Stimulated activated naive B cell treated with anti-CD40 and anti-IgM and Interleukin-4, amounts not matched to agents 10 μg/mL and 1 μg/mL and 100 μg/mL, for 72 hours (primary cell): ENCODE measurements around the gene PIK3CA.
"Not testable (repeated sequence)": the region's sequence is repeated elsewhere in the genome, so short reads cannot be mapped to it uniquely, and the experiment has no call there.

Source experiments
- ATAC-seq, 2 donors: fragments of 150-1000 bp; cut with Tn5 transposase; replicated peaks; 2 replicates each; pipeline ENCODE4 v1.10.0; 2021; ENCODE audit warnings: moderate library complexity in 1 of 2
- DNase-seq: peaks from one replicate; pipeline ENCODE4 v3.0.0; 2021
- H3K27ac Mint-ChIP-seq: one replicate; pipeline ENCODE4 v1.8.0; 2022; ENCODE audit warnings: mild to moderate bottlenecking, mixed read lengths
- H3K27me3 Mint-ChIP-seq, 2 donors: one replicate each; pipeline ENCODE4 v1.8.0; 2022; ENCODE audit warnings: mixed read lengths in 2 of 2
- H3K36me3 Mint-ChIP-seq, 2 donors: one replicate each; pipeline ENCODE4 v1.8.0; 2022; ENCODE audit warnings: mixed read lengths in 2 of 2, mild to moderate bottlenecking in 1 of 2
- H3K4me1 Mint-ChIP-seq, 2 donors: one replicate each; pipeline ENCODE4 v1.8.0; 2022; ENCODE audit warnings: mixed read lengths in 2 of 2, mild to moderate bottlenecking in 1 of 2
- H3K4me3 Mint-ChIP-seq, 2 donors: one replicate each; pipeline ENCODE4 v1.8.0; 2022; ENCODE audit warnings: mild to moderate bottlenecking in 2 of 2, mixed read lengths in 2 of 2, moderate library complexity in 1 of 2
- H3K9me3 Mint-ChIP-seq, 2 donors: one replicate each; pipeline ENCODE4 v1.8.0; 2022; ENCODE audit warnings: mixed read lengths in 2 of 2, mild to moderate bottlenecking in 1 of 2

PIK3CA gene

GRCh38 chr3:179147873-179148615 lies at the start of gene PIK3CA:
PIK3CA (plus strand) TSS chr3:179148357; CDS start chr3:179198826, 50,469 bp downstream.
- DNase-seq (peak; percentile 93), ATAC-seq (peak; percentile 79 to 83)
- Mint-ChIP-seq H3K27ac (peak within 1 kb of the TSS; percentile 99), H3K36me3 (peaks cover 0 to 2% of the 10 kb centered on the region in 2 donors), H3K27me3 (no peaks in the 10 kb centered on the region), H3K4me1 (peaks cover 23 to 31% of the 10 kb centered on the region in 2 donors), H3K9me3 (no peaks in the 10 kb centered on the region), H3K4me3 (peak within 1 kb of the TSS in 1 of 2 donors; percentile 99)

GRCh38 chr3:179098388-179099077 lies 49.6 kb upstream of the PIK3CA start:
- no peaks in the 10 kb centered on the region for H3K36me3 Mint-ChIP-seq
- peaks cover 0 to 4% of the 10 kb centered on the region in 2 donors for H3K27me3 Mint-ChIP-seq
- no peak overlapping the region for H3K27ac Mint-ChIP-seq
- no peaks in the 10 kb centered on the region for H3K4me1 Mint-ChIP-seq
- H3K9me3 Mint-ChIP-seq, result no peaks in the 10 kb centered on the region
- DNase-seq, result no peak
- H3K4me3 Mint-ChIP-seq, result no peak overlapping the region
- ATAC-seq, result no peak

GRCh38 chr3:179100652-179101051 lies 47.5 kb upstream of the PIK3CA start:
- no peak for DNase-seq
- H3K27me3 Mint-ChIP-seq, result peaks cover 0 to 4% of the 10 kb centered on the region in 2 donors
- no peaks in the 10 kb centered on the region for H3K36me3 Mint-ChIP-seq
- no peak for ATAC-seq
- H3K4me3 Mint-ChIP-seq, result no peak overlapping the region
- H3K27ac Mint-ChIP-seq, result no peak overlapping the region
- no peaks in the 10 kb centered on the region for H3K9me3 Mint-ChIP-seq
- no peaks in the 10 kb centered on the region for H3K4me1 Mint-ChIP-seq

GRCh38 chr3:179105881-179106280 lies 42.3 kb upstream of the PIK3CA start:
- Mint-ChIP-seq H3K27ac (no peak overlapping the region), H3K36me3 (peaks cover 2 to 8% of the 10 kb centered on the region in 2 donors), H3K4me3 (no peak overlapping the region), H3K27me3 (peaks cover 0 to 7% of the 10 kb centered on the region in 2 donors), H3K4me1 (no peaks in the 10 kb centered on the region), H3K9me3 (peaks cover 0 to 4% of the 10 kb centered on the region in 2 donors)
- DNase-seq (no peak), ATAC-seq (no peak)

- Mint-ChIP-seq H3K36me3 (peaks cover 2 to 8% of the 10 kb centered on the region in 2 donors), H3K4me3 (no peak overlapping the region), H3K27ac (no peak overlapping the region), H3K27me3 (peaks cover 5 to 9% of the 10 kb centered on the region in 2 donors), H3K9me3 (peaks cover under 1 to 4% of the 10 kb centered on the region in 2 donors), H3K4me1 (no peaks in the 10 kb centered on the region)
- no peak for DNase-seq
- no peak for ATAC-seq
Measured at GRCh38 chr3:179107617-179108016, 40.5 kb upstream of the PIK3CA start.

- Mint-ChIP-seq H3K4me1 (no peaks in the 10 kb centered on the region), H3K27ac (no peak overlapping the region), H3K9me3 (peaks cover 3 to 4% of the 10 kb centered on the region in 2 donors), H3K4me3 (no peak overlapping the region), H3K27me3 (peaks cover 10 to 13% of the 10 kb centered on the region in 2 donors), H3K36me3 (peaks cover 2 to 8% of the 10 kb centered on the region in 2 donors)
- ATAC-seq, result no peak
- DNase-seq, result no peak
Measured at GRCh38 chr3:179108086-179108485, 40.1 kb upstream of the PIK3CA start.

GRCh38 chr3:179113903-179114302 lies 34.3 kb upstream of the PIK3CA start:
- ATAC-seq (no peak), DNase-seq (no peak)
- H3K9me3 Mint-ChIP-seq, result peaks cover 3 to 5% of the 10 kb centered on the region in 2 donors
- H3K36me3 Mint-ChIP-seq, result peaks cover 2 to 5% of the 10 kb centered on the region in 2 donors
- no peak overlapping the region for H3K27ac Mint-ChIP-seq
- peaks cover 11% of the 10 kb centered on the region in 2 donors for H3K27me3 Mint-ChIP-seq
- no peaks in the 10 kb centered on the region for H3K4me1 Mint-ChIP-seq
- no peak overlapping the region for H3K4me3 Mint-ChIP-seq

GRCh38 chr3:179115444-179115843 lies 32.7 kb upstream of the PIK3CA start:
- H3K4me3 Mint-ChIP-seq, DNase-seq, H3K9me3 Mint-ChIP-seq, H3K36me3 Mint-ChIP-seq, H3K4me1 Mint-ChIP-seq, ATAC-seq, H3K27ac Mint-ChIP-seq: not testable (repeated sequence)
- H3K27me3 Mint-ChIP-seq, result peaks cover 7 to 11% of the 10 kb centered on the region in 2 donors

- DNase-seq, result no peak
- H3K27ac Mint-ChIP-seq, result no peak overlapping the region
- peaks cover 7 to 8% of the 10 kb centered on the region in 2 donors for H3K27me3 Mint-ChIP-seq
- no peaks in the 10 kb centered on the region for H3K4me1 Mint-ChIP-seq
- ATAC-seq, result no peak
- peaks cover 0 to 3% of the 10 kb centered on the region in 2 donors for H3K36me3 Mint-ChIP-seq
- no peak overlapping the region for H3K4me3 Mint-ChIP-seq
- peaks cover 1 to 3% of the 10 kb centered on the region in 2 donors for H3K9me3 Mint-ChIP-seq
Measured at GRCh38 chr3:179116816-179117215, 31.3 kb upstream of the PIK3CA start.

- not testable (repeated sequence) for H3K27me3 Mint-ChIP-seq, H3K27ac Mint-ChIP-seq, ATAC-seq, DNase-seq, H3K9me3 Mint-ChIP-seq, H3K4me3 Mint-ChIP-seq, H3K4me1 Mint-ChIP-seq, H3K36me3 Mint-ChIP-seq
Measured at GRCh38 chr3:179132191-179132890, 15.8 kb upstream of the PIK3CA start.

- peaks cover 0 to 10% of the 10 kb centered on the region in 2 donors for H3K27me3 Mint-ChIP-seq
- no peak overlapping the region for H3K4me3 Mint-ChIP-seq
- no peaks in the 10 kb centered on the region for H3K36me3 Mint-ChIP-seq
- H3K9me3 Mint-ChIP-seq, result peaks cover 0 to 2% of the 10 kb centered on the region in 2 donors
- ATAC-seq, result no peak
- H3K4me1 Mint-ChIP-seq, result peaks cover 7 to 9% of the 10 kb centered on the region in 2 donors
- no peak for DNase-seq
- no peak overlapping the region for H3K27ac Mint-ChIP-seq
Measured at GRCh38 chr3:179133575-179133974, 14.6 kb upstream of the PIK3CA start.

GRCh38 chr3:179136195-179136594 lies 12.0 kb upstream of the PIK3CA start:
- H3K36me3 Mint-ChIP-seq, result no peaks in the 10 kb centered on the region
- peaks cover 0 to 2% of the 10 kb centered on the region in 2 donors for H3K9me3 Mint-ChIP-seq
- no peak for ATAC-seq
- H3K27me3 Mint-ChIP-seq, result peaks cover 6 to 10% of the 10 kb centered on the region in 2 donors
- no peak overlapping the region for H3K27ac Mint-ChIP-seq
- H3K4me3 Mint-ChIP-seq, result no peak overlapping the region
- no peak for DNase-seq
- H3K4me1 Mint-ChIP-seq, result peaks cover 7 to 9% of the 10 kb centered on the region in 2 donors

GRCh38 chr3:179141890-179142289 lies 6.3 kb upstream of the PIK3CA start:
- no peak for DNase-seq
- Mint-ChIP-seq H3K4me1 (peaks cover 4% of the 10 kb centered on the region in 2 donors), H3K9me3 (no peaks in the 10 kb centered on the region), H3K36me3 (no peaks in the 10 kb centered on the region), H3K27ac (no peak overlapping the region), H3K27me3 (peaks cover 6% of the 10 kb centered on the region in 2 donors), H3K4me3 (no peak overlapping the region)
- no peak for ATAC-seq

GRCh38 chr3:179146911-179147513 lies 1.1 kb upstream of the PIK3CA start:
- H3K9me3 Mint-ChIP-seq, result no peaks in the 10 kb centered on the region
- peaks cover 0 to 2% of the 10 kb centered on the region in 2 donors for H3K36me3 Mint-ChIP-seq
- H3K4me3 Mint-ChIP-seq, result no peak overlapping the region
- ATAC-seq (peak; percentile 34 to 38), DNase-seq (peak; percentile 37)
- H3K4me1 Mint-ChIP-seq, result peaks cover 18 to 23% of the 10 kb centered on the region in 2 donors
- H3K27ac Mint-ChIP-seq, result no peak overlapping the region
- H3K27me3 Mint-ChIP-seq, result no peaks in the 10 kb centered on the region
